Activated CD8-positive, alpha-beta memory T cell treated with anti-CD3 and anti-CD28 coated beads for 36 hours (primary cell): ENCODE data around the gene CDRT15L2. TPM values are rescaled to one million over a fixed set of nuclear protein-coding genes. Genes with fewer than 3 reads are reported as not detected.
"Not testable (repeated sequence)": the region's sequence is repeated elsewhere in the genome, so short reads cannot be mapped to it uniquely, and the experiment has no call there.

ENCODE experiments used
- CTCF ChIA-PET: fragments of 350-600 bp; sonication (Branson Sonifier 250); formaldehyde crosslinking; loops from one replicate; lab custom pipeline; 2021; ENCODE audit warnings: antibody characterized with exemption; lab: Charles Lee
- POLR2A ChIA-PET: fragments of 350-600 bp; sonication (Branson Sonifier 250); formaldehyde crosslinking; loops from one replicate; lab custom pipeline; 2021; ENCODE audit warnings: antibody characterized with exemption; lab: Charles Lee
- total RNA-seq, 2 experiments: library from RNA; stranded (reverse); gene quantifications; one replicate each; pipeline ENCODE4 v1.2.3, GENCODE V29; 2021

The CDRT15L2 gene
- total RNA-seq = not detected

GRCh38 chr17:20579424-20579823, at the start of gene CDRT15L2:
Gene CDRT15L2, plus strand, starts transcription at chr17:20579724. Its CDS starts 20 bp downstream, at chr17:20579744.
- POLR2A ChIA-PET, CTCF ChIA-PET: not testable (repeated sequence)

- POLR2A ChIA-PET, CTCF ChIA-PET: not testable (repeated sequence)
Measured at GRCh38 chr17:20530104-20530503, 49.4 kb upstream of the CDRT15L2 start.

- CTCF ChIA-PET, POLR2A ChIA-PET: not testable (repeated sequence)
Measured at GRCh38 chr17:20532544-20533090, 46.9 kb upstream of the CDRT15L2 start.

- POLR2A ChIA-PET = not testable (repeated sequence)
Measured at GRCh38 chr17:20533206-20533605, 46.3 kb upstream of the CDRT15L2 start.

GRCh38 chr17:20534711-20535550, 44.6 kb upstream of the CDRT15L2 start:
- CTCF ChIA-PET, POLR2A ChIA-PET: not testable (repeated sequence)

More at GRCh38 chr17:20533206-20533605, 46.3 kb upstream of the CDRT15L2 start:
- CTCF ChIA-PET = not testable (repeated sequence)

GRCh38 chr17:20540414-20540813, 39.1 kb upstream of the CDRT15L2 start:
- POLR2A ChIA-PET, CTCF ChIA-PET: not testable (repeated sequence)

- CTCF ChIA-PET, POLR2A ChIA-PET: not testable (repeated sequence)
Measured at GRCh38 chr17:20540865-20541264, 38.7 kb upstream of the CDRT15L2 start.

GRCh38 chr17:20541853-20542546, 37.5 kb upstream of the CDRT15L2 start:
- POLR2A ChIA-PET, CTCF ChIA-PET: not testable (repeated sequence)

GRCh38 chr17:20547923-20548322, 31.6 kb upstream of the CDRT15L2 start:
- POLR2A ChIA-PET, CTCF ChIA-PET: not testable (repeated sequence)

- POLR2A ChIA-PET, CTCF ChIA-PET: not testable (repeated sequence)
Measured at GRCh38 chr17:20552920-20553319, 26.6 kb upstream of the CDRT15L2 start.

- POLR2A ChIA-PET, CTCF ChIA-PET: not testable (repeated sequence)
Measured at GRCh38 chr17:20554728-20555127, 24.8 kb upstream of the CDRT15L2 start.

GRCh38 chr17:20555135-20556010, 24.2 kb upstream of the CDRT15L2 start:
- POLR2A ChIA-PET, CTCF ChIA-PET: not testable (repeated sequence)

- POLR2A ChIA-PET, CTCF ChIA-PET: not testable (repeated sequence)
Measured at GRCh38 chr17:20558096-20558495, 21.4 kb upstream of the CDRT15L2 start.

GRCh38 chr17:20559018-20559417, 20.5 kb upstream of the CDRT15L2 start:
- POLR2A ChIA-PET = not testable (repeated sequence)
- CTCF ChIA-PET = interaction anchor here (0.7 kb wide), 1 partner anchor 214 kb away, joined by 5 read pairs; no protein-coding TSS in a partner anchor

- CTCF ChIA-PET = no interaction called here
- POLR2A ChIA-PET = no interaction called here
Measured at GRCh38 chr17:20562587-20562986, 16.9 kb upstream of the CDRT15L2 start.

GRCh38 chr17:20565245-20565644, 14.3 kb upstream of the CDRT15L2 start:
- POLR2A ChIA-PET, CTCF ChIA-PET: not testable (repeated sequence)

GRCh38 chr17:20565711-20566110, 13.8 kb upstream of the CDRT15L2 start:
- POLR2A ChIA-PET = no interaction called here
- CTCF ChIA-PET = no interaction called here

GRCh38 chr17:20566736-20567135, 12.8 kb upstream of the CDRT15L2 start:
- POLR2A ChIA-PET, CTCF ChIA-PET: not testable (repeated sequence)

GRCh38 chr17:20567421-20567820, 12.1 kb upstream of the CDRT15L2 start:
- CTCF ChIA-PET, POLR2A ChIA-PET: not testable (repeated sequence)
